Thyroid gland (tissue), 4 donors: Measurements from ENCODE around the gene TRRAP.

Experiments
- POLR2A ChIP-seq, 2 donors: fragments of 450-650 bp; IDR thresholded peaks; one replicate each; pipeline ENCODE4 v1.6.1; 2017; ENCODE audit warnings: antibody characterized with exemption in 2 of 2, mild to moderate bottlenecking in 2 of 2, moderate library complexity in 1 of 2
- TF ChIP-seq, protein P1 (sequence below), 6 experiments: fragments of 200-600 bp in 3 of 6; fragments of 450-650 bp in 3 of 6; sonication (generic) in 3 of 6; IDR thresholded peaks; one replicate each; pipeline ENCODE4 v1.5.1; 2016 to 2019; ENCODE audit warnings: antibody characterized with exemption in 6 of 6, mild to moderate bottlenecking in 2 of 6, inconsistent platforms in 1 of 6, moderate library complexity in 1 of 6

DNA sequence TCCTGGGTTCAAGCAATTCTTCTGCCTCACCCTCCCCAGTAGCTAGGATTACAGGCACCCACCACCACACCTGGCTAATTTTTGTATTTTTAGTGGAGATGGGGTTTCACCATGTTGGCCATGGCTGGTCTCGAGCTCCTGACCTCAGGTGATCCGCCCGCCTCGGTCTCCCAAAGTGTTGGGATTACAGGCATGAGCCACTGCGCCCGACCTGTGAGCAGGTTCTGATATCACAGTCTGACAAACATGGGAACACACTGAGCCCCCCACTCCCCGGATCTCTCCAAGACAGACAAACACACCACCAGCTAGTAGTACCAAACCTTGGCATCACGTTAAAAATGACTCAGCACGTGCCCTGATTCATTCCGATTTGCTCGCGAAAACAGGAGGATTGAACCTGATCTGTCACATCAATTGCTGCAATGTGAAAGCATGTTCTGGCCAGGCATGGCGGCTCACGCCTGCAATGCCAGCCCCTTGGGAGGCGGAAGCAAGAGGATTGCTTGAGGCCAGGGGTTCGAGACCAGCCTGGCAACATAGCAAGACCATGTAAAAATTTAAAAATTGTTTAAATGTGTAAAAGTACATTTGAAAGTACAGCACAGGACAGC is 159.1 kb downstream of the TRRAP start:
- TF ChIP-seq, protein P1, sequence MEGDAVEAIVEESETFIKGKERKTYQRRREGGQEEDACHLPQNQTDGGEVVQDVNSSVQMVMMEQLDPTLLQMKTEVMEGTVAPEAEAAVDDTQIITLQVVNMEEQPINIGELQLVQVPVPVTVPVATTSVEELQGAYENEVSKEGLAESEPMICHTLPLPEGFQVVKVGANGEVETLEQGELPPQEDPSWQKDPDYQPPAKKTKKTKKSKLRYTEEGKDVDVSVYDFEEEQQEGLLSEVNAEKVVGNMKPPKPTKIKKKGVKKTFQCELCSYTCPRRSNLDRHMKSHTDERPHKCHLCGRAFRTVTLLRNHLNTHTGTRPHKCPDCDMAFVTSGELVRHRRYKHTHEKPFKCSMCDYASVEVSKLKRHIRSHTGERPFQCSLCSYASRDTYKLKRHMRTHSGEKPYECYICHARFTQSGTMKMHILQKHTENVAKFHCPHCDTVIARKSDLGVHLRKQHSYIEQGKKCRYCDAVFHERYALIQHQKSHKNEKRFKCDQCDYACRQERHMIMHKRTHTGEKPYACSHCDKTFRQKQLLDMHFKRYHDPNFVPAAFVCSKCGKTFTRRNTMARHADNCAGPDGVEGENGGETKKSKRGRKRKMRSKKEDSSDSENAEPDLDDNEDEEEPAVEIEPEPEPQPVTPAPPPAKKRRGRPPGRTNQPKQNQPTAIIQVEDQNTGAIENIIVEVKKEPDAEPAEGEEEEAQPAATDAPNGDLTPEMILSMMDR (IDR thresholded peaks at IDR 0.05), result no peak
- TF ChIP-seq POLR2A (IDR thresholded peaks at IDR 0.05), result no peak
